Measurements from ENCODE around the gene GRB10. TPM values are rescaled to one million over a fixed set of nuclear protein-coding genes. Genes with fewer than 3 reads are reported as not detected.
A peak's percentile ranks its signal among the peaks of the same experiment; 100 is the strongest.

The GRB10 gene
- total and polyA plus RNA-seq, 2 of the 8 experiments (the other 6 are each of a cell fraction or from before 2014, with no cell fraction given), result 35.7 to 97.0 TPM

- POLR2A ChIA-PET (ENCODE audit: partially characterized antibody), result interaction anchor here (0.6 to 1.1 kb wide), 3 partner anchors 8 to 17 kb away, joined by 3 read pairs; no protein-coding TSS in a partner anchor
- no peak for TF ChIP-seq NANOG (IDR thresholded peaks at IDR 0.05; ENCODE audit: insufficient read depth, low read depth, low read length, poor library complexity, severe bottlenecking)
- no peak for TF ChIP-seq ATF3 (IDR thresholded peaks at IDR 0.05; ENCODE audit: insufficient read depth, low read depth, low read length)
- TF ChIP-seq EZH2 (IDR thresholded peaks at IDR 0.05; ENCODE audit: low read depth, low read length, severe bottlenecking), result no peak
- TF ChIP-seq POU5F1 (IDR thresholded peaks at IDR 0.05; ENCODE audit: low read depth, low read length), result no peak
- no peak for TF ChIP-seq TAF7 (optimal IDR thresholded peaks at IDR 0.05; ENCODE audit: borderline replicate concordance, low read depth, low read length)
- no peak for TF ChIP-seq MAX (IDR thresholded peaks at IDR 0.05)
- no peak for TF ChIP-seq EP300 (IDR thresholded peaks at IDR 0.05; ENCODE audit: borderline replicate concordance in 1 of 2, low read depth in 2 of 2, low read length in 2 of 2)
- TF ChIP-seq MAFK (IDR thresholded peaks at IDR 0.05; ENCODE audit: low read depth, low read length), result no peak
- no peak for TF ChIP-seq CEBPB (IDR thresholded peaks at IDR 0.05; ENCODE audit: low read depth, low read length)
- TF ChIP-seq FOSL1 (IDR thresholded peaks at IDR 0.05; ENCODE audit: insufficient read depth, low read depth, low read length), result no peak
- no peak for TF ChIP-seq SP1 (IDR thresholded peaks at IDR 0.05; ENCODE audit: low read depth, low read length)
- no peak for TF ChIP-seq TEAD4 (IDR thresholded peaks at IDR 0.05; ENCODE audit: low read depth, low read length)
- TF ChIP-seq EGR1 (IDR thresholded peaks at IDR 0.05; ENCODE audit: borderline replicate concordance, low read depth, low read length), result no peak
Observed at GRCh38 chr7:50785346-50785745, 2.6 kb upstream of the GRB10 start.

More at GRCh38 chr7:50785346-50785745, 2.6 kb upstream of the GRB10 start:
- H4K20me1 ChIP-seq (replicated peaks in 1 of 2; ENCODE audit: control insufficient read depth in 1 of 2, insufficient read depth in 2 of 2, low read length in 2 of 2), result peaks cover 2 to 34% of the 10 kb centered on the region in 2 experiments
- H3K56ac ChIP-seq (replicated peaks; ENCODE audit: insufficient read length, low read depth, low read length), result no peak overlapping the region
- peaks cover 33% of the 10 kb centered on the region for H3K79me1 ChIP-seq (ENCODE audit: low read depth, low read length)
- peaks cover 11 to 16% (median 12%) of the 10 kb centered on the region in 4 experiments for H3K4me1 ChIP-seq (replicated peaks in 1 of 4; ENCODE audit: control insufficient read depth in 3 of 4, insufficient read depth in 4 of 4, low read length in 3 of 4)
- peaks cover 7% of the 10 kb centered on the region; the same call in 1 of the 2 replicates for H3K23me2 ChIP-seq (ENCODE audit: low read depth, low read length)
- no peak overlapping the region for H4K91ac ChIP-seq (replicated peaks; ENCODE audit: insufficient read length, low read length)
- H3K18ac ChIP-seq (ENCODE audit: extremely low read depth, low read length), result no peak overlapping the region
- DNase-seq (ENCODE audit: low read depth in 1 of 2, low spot score in 2 of 2) (no peak), FAIRE-seq (no peak)
- H2AFZ ChIP-seq (ENCODE audit: low read length), result no peak overlapping the region
- H3K4ac ChIP-seq (replicated peaks; ENCODE audit: insufficient read length, low read depth, low read length), result no peak overlapping the region
- H3K4me3 ChIP-seq (ENCODE audit: extremely low read depth in 1 of 4, insufficient read depth in 2 of 4, low read depth in 3 of 4, low read length in 4 of 4), result no peak overlapping the region
- H3K9ac ChIP-seq (replicated peaks in 1 of 4; ENCODE audit: extremely low read depth in 1 of 4, low read depth in 3 of 4, low read length in 3 of 4), result no peak overlapping the region
- no peak overlapping the region for H3K4me2 ChIP-seq (ENCODE audit: insufficient read depth in 1 of 2, low read depth in 2 of 2, low read length in 2 of 2)
- no peak overlapping the region for H2BK5ac ChIP-seq (ENCODE audit: low read depth, low read length)
- H4K5ac ChIP-seq (ENCODE audit: insufficient read length, low read depth, low read length), result no peak overlapping the region
- no peak overlapping the region for H3K23ac ChIP-seq (ENCODE audit: insufficient read length)
- H3K27me3 ChIP-seq (replicated peaks in 1 of 4; ENCODE audit: control insufficient read depth in 3 of 4, extremely low read depth in 1 of 4, insufficient read depth in 3 of 4, low read length in 3 of 4), result no peaks in the 10 kb centered on the region; a peak in 1 of 7 replicates
- H2BK15ac ChIP-seq (ENCODE audit: low read length), result no peak overlapping the region
- WGBS, 2 experiments (ENCODE audit: extremely low coverage in 1 of 2, insufficient coverage in 1 of 2, insufficient read length in 1 of 2, insufficient replicate concordance in 2 of 2, low coverage in 1 of 2, low lambda C conversion rate in 2 of 2, missing lambda C conversion rate in 1 of 2), result 93% methylated on average over 6 of the region's 6 CpGs; no CpG with 5 or more reads in 1 of the 2 experiments
- H3K27ac ChIP-seq (ENCODE audit: low read depth, low read length), result no peak overlapping the region
- peak overlapping the region; percentile 4; the same call in 1 of the 2 replicates for H4K8ac ChIP-seq (ENCODE audit: extremely low read depth, insufficient read depth, low read length)
- no peak overlapping the region for H2AK5ac ChIP-seq (ENCODE audit: low read depth, low read length)
- no peak overlapping the region for H2BK12ac ChIP-seq (ENCODE audit: low read depth, low read length)
- no peak overlapping the region for H3K14ac ChIP-seq (ENCODE audit: insufficient read length)
- 0 out of 8 replicates have a peak, but pooled peaks cover 0 to 3% (median 0%) of the 10 kb centered on the region in 4 experiments for H3K36me3 ChIP-seq (ENCODE audit: control insufficient read depth in 2 of 4, insufficient read depth in 4 of 4, low read length in 3 of 4)
- no peak overlapping the region for H2BK120ac ChIP-seq (replicated peaks; ENCODE audit: low read depth, low read length)
- H2BK20ac ChIP-seq (ENCODE audit: low read length), result no peak overlapping the region
- peaks cover 29 to 96% of the 10 kb centered on the region in 2 experiments for H3K79me2 ChIP-seq (ENCODE audit: control insufficient read depth in 1 of 2, insufficient read depth in 2 of 2, low read length in 2 of 2)
- CTCF ChIA-PET (ENCODE audit: partially characterized antibody), result interaction anchor here (0.6 to 0.9 kb wide), 2 partner anchors 375 to 485 kb away, joined by 3 to 6 read pairs; no protein-coding TSS in a partner anchor
- peaks cover 6 to 9% of the 10 kb centered on the region in 2 experiments for H3K9me3 ChIP-seq (ENCODE audit: insufficient read depth in 2 of 2, low read depth in 1 of 2, low read length in 1 of 2)

All from H1 (cell line).